ENCODE results near the gene TBX1. TPM values are rescaled to one million over a fixed set of nuclear protein-coding genes. Genes with fewer than 3 reads are reported as not detected.

TBX1 gene
- total RNA-seq, 2 donors from 2014 or later, result 1.1 to 2.9 TPM

- Mint-ChIP-seq H3K4me3 (no peak overlapping the region), H3K27me3 (no peaks in the 10 kb centered on the region), H3K9me3 (no peaks in the 10 kb centered on the region), H3K4me1 (ENCODE audit: low read depth in 2 of 2) (no peaks in the 10 kb centered on the region), H3K36me3 (no peaks in the 10 kb centered on the region), H3K27ac (no peak overlapping the region)
- DNase-seq (ENCODE audit: low spot score) (no peak), ATAC-seq (no peak)
Observed at GRCh38 chr22:19811811-19812771, 51.5 kb downstream of the TBX1 start.

DNA sequence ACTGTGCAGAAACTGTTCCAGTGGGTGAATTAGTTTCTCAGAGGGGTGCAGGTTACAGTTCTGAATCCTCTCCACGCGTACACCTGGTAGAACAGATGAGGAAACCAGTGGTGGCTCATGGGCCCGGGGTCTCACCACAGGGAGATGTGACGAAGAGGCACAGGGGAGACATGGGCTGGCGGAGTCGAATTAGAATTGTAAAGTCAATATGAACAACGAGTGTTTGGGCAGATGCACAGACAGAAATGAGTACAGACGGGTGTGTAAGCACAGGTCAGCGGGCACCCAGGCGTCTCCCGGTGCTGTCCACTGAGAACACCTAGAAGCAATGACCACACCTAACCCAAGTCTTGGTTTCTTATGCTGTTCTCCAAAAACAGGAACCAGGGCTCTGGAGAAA lies 52.3 kb downstream of the TBX1 start:
- H3K36me3 Mint-ChIP-seq, result no peaks in the 10 kb centered on the region
- H3K4me3 Mint-ChIP-seq, result no peak overlapping the region
- no peak for ATAC-seq
- no peaks in the 10 kb centered on the region for H3K4me1 Mint-ChIP-seq (ENCODE audit: low read depth in 2 of 2)
- no peaks in the 10 kb centered on the region for H3K9me3 Mint-ChIP-seq
- no peaks in the 10 kb centered on the region for H3K27me3 Mint-ChIP-seq
- DNase-seq (ENCODE audit: low spot score), result no peak
- H3K27ac Mint-ChIP-seq, result no peak overlapping the region

- no peak for DNase-seq (ENCODE audit: low spot score)
- Mint-ChIP-seq H3K4me1 (ENCODE audit: low read depth in 2 of 2) (no peaks in the 10 kb centered on the region), H3K4me3 (no peak overlapping the region), H3K27me3 (no peaks in the 10 kb centered on the region), H3K36me3 (no peaks in the 10 kb centered on the region), H3K9me3 (no peaks in the 10 kb centered on the region), H3K27ac (no peak overlapping the region)
- ATAC-seq, result no peak
Observed at GRCh38 chr22:19814428-19814827, 53.9 kb downstream of the TBX1 start.

- Mint-ChIP-seq H3K27ac (no peak overlapping the region), H3K4me3 (no peak overlapping the region), H3K9me3 (no peaks in the 10 kb centered on the region), H3K27me3 (no peaks in the 10 kb centered on the region), H3K4me1 (ENCODE audit: low read depth in 2 of 2) (no peaks in the 10 kb centered on the region), H3K36me3 (no peaks in the 10 kb centered on the region)
- DNase-seq (ENCODE audit: low spot score), result no peak
- ATAC-seq, result no peak
Observed at GRCh38 chr22:19815093-19815822, 54.7 kb downstream of the TBX1 start.

GRCh38 chr22:19815823-19816290 lies 55.3 kb downstream of the TBX1 start:
- no peak for ATAC-seq
- Mint-ChIP-seq H3K4me1 (ENCODE audit: low read depth in 2 of 2) (no peaks in the 10 kb centered on the region), H3K27me3 (no peaks in the 10 kb centered on the region), H3K27ac (no peak overlapping the region), H3K9me3 (no peaks in the 10 kb centered on the region), H3K36me3 (no peaks in the 10 kb centered on the region), H3K4me3 (no peak overlapping the region)
- no peak for DNase-seq (ENCODE audit: low spot score)

DNA sequence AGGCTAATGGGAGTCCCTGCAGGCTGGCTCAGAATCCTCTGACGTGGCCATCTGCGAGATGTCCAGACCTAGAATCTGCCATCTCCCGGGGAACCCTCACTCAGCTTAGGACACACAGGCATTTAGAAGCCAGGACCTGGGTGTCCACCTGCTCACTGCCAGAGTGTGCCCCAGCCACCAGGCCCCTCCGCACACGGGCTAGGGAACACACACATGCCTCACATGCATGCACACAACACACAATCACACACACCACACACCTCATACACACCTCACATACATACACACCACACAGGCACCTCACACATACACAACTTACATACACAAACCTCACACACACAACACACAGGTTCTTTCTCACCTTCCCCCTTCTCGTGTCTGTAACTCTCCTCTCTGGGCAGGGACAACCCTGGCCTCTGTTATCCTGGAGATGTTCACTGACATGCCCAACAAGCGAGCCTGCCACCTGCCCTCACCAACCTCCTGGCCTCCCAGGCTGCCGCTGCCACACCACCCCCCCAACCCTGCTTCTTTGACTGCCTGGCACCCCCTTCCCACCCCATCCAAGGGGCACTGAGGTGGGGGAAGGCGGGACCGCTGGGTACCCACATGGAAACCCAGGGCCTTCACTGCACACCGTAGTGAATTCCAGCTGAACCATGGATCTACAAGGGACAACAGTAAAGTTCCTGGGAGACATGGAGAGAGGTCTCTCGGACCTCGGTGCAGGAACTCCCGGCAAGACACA lies 56.0 kb downstream of the TBX1 start:
- DNase-seq (ENCODE audit: low spot score), result no peak
- H3K36me3 Mint-ChIP-seq, result no peaks in the 10 kb centered on the region
- no peak overlapping the region for H3K27ac Mint-ChIP-seq

More for the DNA sequence above, 56.0 kb downstream of the TBX1 start:
- no peak for ATAC-seq
- H3K4me3 Mint-ChIP-seq, result no peak overlapping the region
- H3K9me3 Mint-ChIP-seq, result no peaks in the 10 kb centered on the region
- no peaks in the 10 kb centered on the region for H3K27me3 Mint-ChIP-seq
- H3K4me1 Mint-ChIP-seq (ENCODE audit: low read depth in 2 of 2), result no peaks in the 10 kb centered on the region

Other genes starting within 250 kb of the TBX1 start
- not detected for gene CLDN5, start 236.4 kb upstream of the TBX1 start, total RNA-seq
- gene SEPTIN5, start 46.3 kb upstream of the TBX1 start, total RNA-seq, result not detected
- gene GP1BB, start 37.2 kb upstream of the TBX1 start, total RNA-seq, result not detected
- gene GNB1L, start 94.1 kb downstream of the TBX1 start, total RNA-seq, result 10 to 100 TPM in 1 of 2 donors, 1 to 10 TPM in 1; 9.7 to 17.9 TPM
- 10 to 100 TPM; 11.2 to 26.3 TPM for gene RTL10, start 94.1 kb downstream of the TBX1 start, total RNA-seq
- 100 to 1,000 TPM; 141 to 223 TPM for gene COMT, start 181.0 kb downstream of the TBX1 start, total RNA-seq
- 10 to 100 TPM; 29.9 to 34.3 TPM for gene TXNRD2, start 181.0 kb downstream of the TBX1 start, total RNA-seq